Astrocyte of the cerebellum (primary cell): ENCODE data around the gene COG8.

Source experiments
- DNase-seq: peaks from one replicate; pipeline ENCODE4 v3.0.0-alpha.2; 2011; ENCODE audit warnings: low read depth
- H3K4me3 ChIP-seq: 2 replicates; pipeline ENCODE4 v1.5.1; 2011; ENCODE audit warnings: mild to moderate bottlenecking, low read depth, low read length, moderate library complexity
- CTCF ChIP-seq: IDR thresholded peaks from 2 replicates; pipeline ENCODE4 v1.5.1; 2012; ENCODE audit warnings: low read length, low read depth, moderate library complexity, mild to moderate bottlenecking; ENCODE audit errors: missing control alignments
- in situ Hi-C: cut with HindIII; loops from 2 replicates; pipeline ENCODE4 v1.10.0; 2017; ENCODE audit warnings: low sequenced_read_pairs

COG8 gene

GRCh38 chr16:69339289-69340094, at the start of gene COG8, which contains the start of gene NIP7:
Gene COG8, minus strand, starts transcription at chr16:69339564. Its CDS starts 12 bp downstream, at chr16:69339552.
Gene NIP7, plus strand, starts transcription at chr16:69339772. Its CDS starts 58 bp downstream, at chr16:69339830.
- H3K4me3 ChIP-seq = peak within 1 kb of the TSS; percentile 95
- DNase-seq = peak; percentile 98
- TF ChIP-seq CTCF = peak; percentile 78
- in situ Hi-C loops = no loop called here

DNA sequence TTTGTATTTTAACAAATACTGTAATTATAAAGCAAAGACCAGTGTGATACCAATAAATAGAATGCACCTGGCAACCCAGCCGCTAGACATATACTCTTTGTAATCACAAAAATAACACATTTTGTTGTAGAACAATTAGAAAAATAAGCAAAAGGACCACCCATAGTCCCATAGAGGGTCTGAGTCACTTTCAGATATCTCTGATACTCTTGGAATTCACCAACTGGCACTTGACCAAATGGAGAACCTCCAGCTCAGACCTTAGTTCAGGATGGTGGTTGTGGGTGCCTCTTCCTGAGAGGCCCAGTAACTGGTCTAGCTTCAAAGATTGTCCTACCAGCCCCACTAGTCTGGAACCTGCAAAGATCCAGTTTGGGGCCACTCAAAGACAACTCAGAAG, 47.2 kb upstream of the COG8 start:
- in situ Hi-C loops = no loop called here
- DNase-seq = no peak
- H3K4me3 ChIP-seq = no peak overlapping the region
- TF ChIP-seq CTCF = no peak

DNA sequence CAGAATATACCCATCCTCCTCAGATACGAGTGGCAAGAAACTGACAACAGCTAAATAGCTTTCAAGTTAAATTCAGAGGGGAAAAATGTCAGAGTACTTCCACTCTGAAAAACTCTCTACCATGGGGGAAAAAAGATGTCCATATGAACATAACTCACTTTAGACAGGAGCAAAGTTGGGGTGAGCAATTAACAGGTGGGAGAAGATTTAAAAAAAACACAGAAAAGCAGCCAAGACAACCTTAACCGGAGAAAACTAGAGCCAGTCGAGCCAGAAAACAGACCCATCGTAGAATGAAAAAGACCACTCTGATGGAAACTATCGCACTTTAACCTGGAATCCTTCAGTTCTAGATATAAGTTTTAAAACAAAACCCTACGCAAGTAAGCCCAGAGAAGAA, 45.6 kb upstream of the COG8 start:
- in situ Hi-C loops = no loop called here
- TF ChIP-seq CTCF = no peak
- peak overlapping the region; percentile 58 for H3K4me3 ChIP-seq
- DNase-seq = no peak

DNA sequence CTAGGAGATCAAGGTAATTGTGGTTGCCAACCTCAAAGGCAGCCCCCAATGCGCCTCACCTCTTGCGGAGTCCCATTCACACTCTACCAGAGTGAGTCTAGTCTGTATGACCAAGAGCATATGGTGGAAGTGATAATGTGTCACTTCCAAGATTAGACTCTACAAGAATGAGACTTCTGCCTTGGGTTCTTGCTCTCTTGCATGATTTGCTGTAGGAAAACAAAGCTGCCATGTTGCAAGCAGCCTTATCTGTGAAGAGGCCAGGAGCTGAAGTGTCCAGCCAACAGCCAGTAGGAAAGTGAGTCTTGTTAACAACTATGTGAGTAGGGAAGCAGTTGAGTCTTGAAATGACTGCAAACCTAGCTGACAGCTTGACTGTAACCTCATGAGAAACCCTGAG, 43.1 kb upstream of the COG8 start:
- in situ Hi-C loops = no loop called here
- no peak overlapping the region for H3K4me3 ChIP-seq
- no peak for DNase-seq
- TF ChIP-seq CTCF = no peak

- in situ Hi-C loops = no loop called here
- TF ChIP-seq CTCF = no peak
- no peak overlapping the region for H3K4me3 ChIP-seq
- DNase-seq = no peak
Measured at GRCh38 chr16:69381231-69381630, 41.9 kb upstream of the COG8 start.

GRCh38 chr16:69378760-69379159, 39.4 kb upstream of the COG8 start:
- no peak for TF ChIP-seq CTCF
- H3K4me3 ChIP-seq = no peak overlapping the region
- in situ Hi-C loops = no loop called here
- no peak for DNase-seq

DNA sequence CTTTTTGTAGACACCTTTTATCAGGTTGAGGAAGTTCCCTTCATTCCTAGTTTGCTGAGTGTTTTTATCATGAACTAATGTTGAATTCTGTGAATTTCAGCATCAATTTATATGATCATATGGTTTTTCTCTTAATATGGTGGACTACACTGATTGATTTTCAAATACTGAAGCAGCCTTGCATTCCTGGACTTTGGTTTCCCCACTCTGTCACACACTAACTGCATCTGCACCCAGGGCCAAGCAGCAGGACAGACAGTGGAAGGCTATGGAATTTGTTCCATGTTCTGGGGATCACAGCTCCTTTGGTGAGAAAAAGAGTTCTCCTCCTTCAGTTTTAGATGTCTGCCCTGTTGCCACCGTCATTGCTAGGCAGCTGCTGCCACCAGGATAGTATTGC, 38.7 kb upstream of the COG8 start:
- in situ Hi-C loops = no loop called here
- DNase-seq = no peak
- no peak for TF ChIP-seq CTCF

More for the DNA sequence above, 38.7 kb upstream of the COG8 start:
- H3K4me3 ChIP-seq = no peak overlapping the region
